Loucy (cell line): ENCODE data around the gene STPG4.

Experiments used
- H2AFZ ChIP-seq: fragments of 200-600 bp; sonication (generic); 2 replicates; pipeline ENCODE4 v1.6.0; 2016; ENCODE audit warnings: antibody characterized with exemption, mild to moderate bottlenecking, low read length, moderate library complexity
- H3F3A ChIP-seq: fragments of 200-600 bp; 2 replicates; pipeline ENCODE4 v1.6.0; 2016; ENCODE audit warnings: antibody characterized with exemption, low read depth, mild to moderate bottlenecking
- H3K27me3 ChIP-seq: fragments of 200-600 bp; sonication (generic); 2 replicates; pipeline ENCODE4 v1.6.1; 2014; ENCODE audit warnings: low read length, mild to moderate bottlenecking; ENCODE audit not compliant: insufficient read depth, poor library complexity, severe bottlenecking
- H3K36me3 ChIP-seq: fragments of 200-600 bp; sonication (generic); 2 replicates; pipeline ENCODE4 v1.6.1; 2016; ENCODE audit warnings: low read length; ENCODE audit not compliant: insufficient read depth
- H3K4me1 ChIP-seq: fragments of 200-600 bp; sonication (generic); 2 replicates; pipeline ENCODE4 v1.5.1; 2014; ENCODE audit warnings: low read length, mild to moderate bottlenecking; ENCODE audit not compliant: insufficient read depth, poor library complexity, severe bottlenecking
- H3K4me2 ChIP-seq: fragments of 200-600 bp; sonication (generic); 2 replicates; pipeline ENCODE4 v1.6.0; 2014; ENCODE audit warnings: antibody characterized with exemption, low read length, low read depth, mild to moderate bottlenecking; ENCODE audit not compliant: poor library complexity, severe bottlenecking
- H3K4me3 ChIP-seq: fragments of 200-600 bp; sonication (generic); 2 replicates; pipeline ENCODE4 v1.5.1; 2014; ENCODE audit warnings: low read length, mild to moderate bottlenecking, mixed read lengths; ENCODE audit not compliant: poor library complexity, severe bottlenecking
- H3K79me2 ChIP-seq: fragments of 200-600 bp; sonication (generic); 2 replicates; pipeline ENCODE4 v1.6.1; 2014; ENCODE audit warnings: low read length; ENCODE audit not compliant: insufficient read depth
- H3K9ac ChIP-seq: fragments of 200-600 bp; sonication (generic); 2 replicates; pipeline ENCODE4 v1.6.0; 2014; ENCODE audit warnings: mild to moderate bottlenecking, low read depth, low read length, moderate library complexity; ENCODE audit not compliant: poor library complexity, severe bottlenecking
- H3K9me2 ChIP-seq: fragments of 200-600 bp; sonication (generic); replicated peaks from 2 replicates; pipeline ENCODE4 v1.6.1; 2016; ENCODE audit warnings: low read depth, low read length, mixed read lengths
- H3K9me3 ChIP-seq: fragments of 200-600 bp; sonication (generic); 2 replicates; pipeline ENCODE4 v1.6.1; 2014; ENCODE audit warnings: mild to moderate bottlenecking, antibody characterized with exemption, low read length, low read depth; ENCODE audit not compliant: insufficient read depth
- H4K20me1 ChIP-seq: fragments of 200-600 bp; sonication (generic); 2 replicates; pipeline ENCODE4 v1.6.0; 2014; ENCODE audit warnings: antibody characterized with exemption, low read length, mild to moderate bottlenecking; ENCODE audit not compliant: insufficient read depth, poor library complexity, severe bottlenecking
- CTCF ChIP-seq: fragments of 200-600 bp; sonication (generic); conservative IDR thresholded peaks from 2 replicates; pipeline ENCODE4 v1.5.1; 2014; ENCODE audit warnings: mild to moderate bottlenecking, antibody characterized with exemption, low read length
- EZH2phosphoT487 ChIP-seq: fragments of 200-600 bp; IDR thresholded peaks from 2 replicates; pipeline ENCODE4 v1.6.1; 2018; ENCODE audit warnings: antibody characterized with exemption, mild to moderate bottlenecking, moderate library complexity, borderline replicate concordance

STPG4 gene

GRCh38 chr2:47063538-47063930 lies 91.6 kb downstream of the STPG4 start:
- Histone ChIP-seq H3K27me3 (no peaks in the 10 kb centered on the region), H2AFZ (no peak overlapping the region), H3K9me2 (no peaks in the 10 kb centered on the region), H4K20me1 (no peaks in the 10 kb centered on the region), H3K79me2 (no peaks in the 10 kb centered on the region), H3K36me3 (no peaks in the 10 kb centered on the region; the same call in 1 of the 2 replicates), H3K9ac (no peak overlapping the region), H3K4me1 (no peaks in the 10 kb centered on the region), H3K9me3 (no peaks in the 10 kb centered on the region), H3K4me3 (no peak overlapping the region), H3K4me2 (no peak overlapping the region), H3F3A (no peaks in the 10 kb centered on the region)
- TF ChIP-seq EZH2phosphoT487 (no peak), CTCF (no peak)

- Histone ChIP-seq H3K9me3 (no peaks in the 10 kb centered on the region), H3K4me2 (no peak overlapping the region), H3K79me2 (no peaks in the 10 kb centered on the region), H3K4me1 (peaks cover 5% of the 10 kb centered on the region), H4K20me1 (no peaks in the 10 kb centered on the region), H2AFZ (no peak overlapping the region), H3K36me3 (no peaks in the 10 kb centered on the region; the same call in 1 of the 2 replicates), H3K9me2 (no peaks in the 10 kb centered on the region), H3K9ac (no peak overlapping the region), H3K4me3 (no peak overlapping the region), H3K27me3 (no peaks in the 10 kb centered on the region), H3F3A (no peaks in the 10 kb centered on the region)
- no peak for TF ChIP-seq CTCF
- no peak for TF ChIP-seq EZH2phosphoT487
Observed at GRCh38 chr2:47062681-47063537, 92.2 kb downstream of the STPG4 start.

GRCh38 chr2:47061944-47062678 lies 93.0 kb downstream of the STPG4 start:
- TF ChIP-seq CTCF = no peak
- TF ChIP-seq EZH2phosphoT487 = no peak
- H3K36me3 ChIP-seq = no peaks in the 10 kb centered on the region; the same call in 1 of the 2 replicates

More at GRCh38 chr2:47061944-47062678, 93.0 kb downstream of the STPG4 start:
- Histone ChIP-seq H3K9ac (no peak overlapping the region), H3K9me2 (no peaks in the 10 kb centered on the region), H3K9me3 (no peaks in the 10 kb centered on the region), H3K4me3 (no peak overlapping the region), H3K4me2 (no peak overlapping the region), H2AFZ (no peak overlapping the region), H3F3A (no peaks in the 10 kb centered on the region), H3K79me2 (no peaks in the 10 kb centered on the region), H4K20me1 (no peaks in the 10 kb centered on the region), H3K27me3 (no peaks in the 10 kb centered on the region), H3K4me1 (peaks cover 5% of the 10 kb centered on the region)
